ENCODE results near the gene CD38. TPM values are rescaled to one million over a fixed set of nuclear protein-coding genes. Genes with fewer than 3 reads are reported as not detected.

CD38 gene
- total and polyA plus RNA-seq, 2 of the 13 experiments (the other 11 are each of a cell fraction or from before 2014, with no cell fraction given) = not detected

GRCh38 chr4:15774020-15774420 is 4.1 kb upstream of the CD38 start:
- no peak overlapping the region for H2AFZ ChIP-seq (ENCODE audit: low read length)
- CTCF ChIA-PET (ENCODE audit: low intra/inter-chr PET ratio, low total read pairs) = no interaction called here
- no TSS peak for BruUV-seq (replicated peaks)
- ATAC-seq = no peak
- no peak overlapping the region for H3K9ac ChIP-seq (ENCODE audit: insufficient read depth, low read depth, low read length)
- H4K20me1 ChIP-seq (ENCODE audit: insufficient read depth, low read length) = no peaks in the 10 kb centered on the region
- H3K79me2 ChIP-seq (ENCODE audit: insufficient read depth, low read length) = no peaks in the 10 kb centered on the region
- no peak overlapping the region for H3K4me2 ChIP-seq (ENCODE audit: low read depth, low read length)
- no peak for DNase-seq (ENCODE audit: low spot score)
- peaks cover 15% of the 10 kb centered on the region; the same call in 1 of the 2 replicates for H3K4me1 ChIP-seq (ENCODE audit: insufficient read depth, low read length)
- no peak overlapping the region for H3K27ac ChIP-seq (ENCODE audit: extremely low read length, insufficient read depth, low read length)
- TF ChIP-seq HNF1A (IDR thresholded peaks at IDR 0.05; ENCODE audit: low read depth) (no peak), HNF1A (CRISPR knock-in tag; IDR thresholded peaks at IDR 0.05; ENCODE audit: borderline replicate concordance) (no peak), NBN (conservative IDR thresholded peaks at IDR 0.05) (no peak), TP53 (CRISPR knock-in tag; conservative IDR thresholded peaks at IDR 0.05) (no peak), RFX1 (IDR thresholded peaks at IDR 0.05) (0 out of 2 replicates have a peak, but pooled peaks have one; percentile 14), PITX1 (CRISPR knock-in tag; IDR thresholded peaks at IDR 0.05) (no peak)
- in situ Hi-C loops (cut with HindIII; ENCODE audit: extremely low pct_ligation_motif_present, low pct_unique_long_range_greater_than_20kb) (no loop called here), intact Hi-C loops (cut with micrococcal nuclease; ENCODE audit: unreplicated experiment) (no loop called here)
- H3K9me3 ChIP-seq (ENCODE audit: low read length) = no peaks in the 10 kb centered on the region
- POLR2A ChIA-PET = no interaction called here
- H3K36me3 ChIP-seq (replicated peaks in 1 of 2; ENCODE audit: control insufficient read depth in 1 of 2, insufficient read depth in 2 of 2, low read length in 2 of 2) = no peaks in the 10 kb centered on the region
- H3K27me3 ChIP-seq (ENCODE audit: control insufficient read depth in 1 of 2, insufficient read depth in 2 of 2, low read length in 2 of 2) = peaks cover 4 to 34% of the 10 kb centered on the region in 2 experiments
- FAIRE-seq = no peak
- WGBS (ENCODE audit: low lambda C conversion rate) = 0% methylated on average over 4 of the region's 4 CpGs
- no peak overlapping the region for H3K4me3 ChIP-seq (replicated peaks in 1 of 3; ENCODE audit: insufficient read depth in 1 of 3, low read depth in 2 of 3, low read length in 3 of 3)
